HL-60 (cell line): ENCODE results near the gene PRAC2.

Experiments
- GABPA ChIP-seq: IDR thresholded peaks from 2 replicates; pipeline ENCODE4 v1.6.1; 2012; ENCODE audit warnings: low read depth
- TF ChIP-seq, protein P1 (sequence below): IDR thresholded peaks from one replicate; pipeline ENCODE4 v1.5.1; 2011; ENCODE audit warnings: low read length, control low read depth, inconsistent platforms; ENCODE audit not compliant: insufficient read depth

DNA sequence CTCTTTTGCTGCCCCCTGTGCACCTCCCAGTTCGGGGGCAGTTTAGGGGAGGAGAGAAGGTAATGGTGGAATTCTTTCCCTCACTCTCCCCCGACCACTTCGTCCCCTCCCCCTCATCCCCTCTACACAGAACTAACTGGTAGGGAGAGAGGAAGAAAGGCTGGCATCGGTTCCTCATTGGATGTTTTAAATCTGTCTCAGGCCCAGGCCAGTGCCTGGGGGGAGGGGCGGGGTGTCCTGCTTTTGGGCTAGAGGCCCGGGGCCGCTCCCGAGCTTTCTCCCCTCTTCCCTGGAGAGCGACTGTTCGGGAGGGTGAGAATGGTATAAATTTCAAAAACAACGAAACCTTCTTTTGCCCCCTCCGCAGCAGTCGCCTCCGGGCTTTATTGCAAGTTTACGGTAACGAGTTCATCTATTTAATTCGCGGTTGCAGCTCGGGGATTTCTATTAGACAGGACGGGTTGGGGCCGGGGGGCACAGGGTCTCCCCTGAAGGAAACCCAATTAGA is at the start of gene PRAC2:
- TF ChIP-seq, protein P1, sequence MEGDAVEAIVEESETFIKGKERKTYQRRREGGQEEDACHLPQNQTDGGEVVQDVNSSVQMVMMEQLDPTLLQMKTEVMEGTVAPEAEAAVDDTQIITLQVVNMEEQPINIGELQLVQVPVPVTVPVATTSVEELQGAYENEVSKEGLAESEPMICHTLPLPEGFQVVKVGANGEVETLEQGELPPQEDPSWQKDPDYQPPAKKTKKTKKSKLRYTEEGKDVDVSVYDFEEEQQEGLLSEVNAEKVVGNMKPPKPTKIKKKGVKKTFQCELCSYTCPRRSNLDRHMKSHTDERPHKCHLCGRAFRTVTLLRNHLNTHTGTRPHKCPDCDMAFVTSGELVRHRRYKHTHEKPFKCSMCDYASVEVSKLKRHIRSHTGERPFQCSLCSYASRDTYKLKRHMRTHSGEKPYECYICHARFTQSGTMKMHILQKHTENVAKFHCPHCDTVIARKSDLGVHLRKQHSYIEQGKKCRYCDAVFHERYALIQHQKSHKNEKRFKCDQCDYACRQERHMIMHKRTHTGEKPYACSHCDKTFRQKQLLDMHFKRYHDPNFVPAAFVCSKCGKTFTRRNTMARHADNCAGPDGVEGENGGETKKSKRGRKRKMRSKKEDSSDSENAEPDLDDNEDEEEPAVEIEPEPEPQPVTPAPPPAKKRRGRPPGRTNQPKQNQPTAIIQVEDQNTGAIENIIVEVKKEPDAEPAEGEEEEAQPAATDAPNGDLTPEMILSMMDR: no peak
- no peak for TF ChIP-seq GABPA
